C4-2B (cell line): ENCODE results near the gene PAM.

Source experiments
- ZFX ChIP-seq: fragments of 450-650 bp; IDR thresholded peaks from 2 replicates; pipeline ENCODE4 v1.6.1; 2017
- TF ChIP-seq, protein P1 (sequence below): fragments of 450-650 bp; conservative IDR thresholded peaks from 2 replicates; pipeline ENCODE4 v1.5.1; 2017; ENCODE audit warnings: mild to moderate bottlenecking

- TF ChIP-seq, protein P1, sequence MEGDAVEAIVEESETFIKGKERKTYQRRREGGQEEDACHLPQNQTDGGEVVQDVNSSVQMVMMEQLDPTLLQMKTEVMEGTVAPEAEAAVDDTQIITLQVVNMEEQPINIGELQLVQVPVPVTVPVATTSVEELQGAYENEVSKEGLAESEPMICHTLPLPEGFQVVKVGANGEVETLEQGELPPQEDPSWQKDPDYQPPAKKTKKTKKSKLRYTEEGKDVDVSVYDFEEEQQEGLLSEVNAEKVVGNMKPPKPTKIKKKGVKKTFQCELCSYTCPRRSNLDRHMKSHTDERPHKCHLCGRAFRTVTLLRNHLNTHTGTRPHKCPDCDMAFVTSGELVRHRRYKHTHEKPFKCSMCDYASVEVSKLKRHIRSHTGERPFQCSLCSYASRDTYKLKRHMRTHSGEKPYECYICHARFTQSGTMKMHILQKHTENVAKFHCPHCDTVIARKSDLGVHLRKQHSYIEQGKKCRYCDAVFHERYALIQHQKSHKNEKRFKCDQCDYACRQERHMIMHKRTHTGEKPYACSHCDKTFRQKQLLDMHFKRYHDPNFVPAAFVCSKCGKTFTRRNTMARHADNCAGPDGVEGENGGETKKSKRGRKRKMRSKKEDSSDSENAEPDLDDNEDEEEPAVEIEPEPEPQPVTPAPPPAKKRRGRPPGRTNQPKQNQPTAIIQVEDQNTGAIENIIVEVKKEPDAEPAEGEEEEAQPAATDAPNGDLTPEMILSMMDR: no peak
- no peak for TF ChIP-seq ZFX
These were observed 210.5 kb downstream of the PAM start for GRCh38 chr5:102965653-102966052.
